ENCODE data around the gene LIN37. TPM values are rescaled to one million over a fixed set of nuclear protein-coding genes. Genes with fewer than 3 reads are reported as not detected.
A peak's percentile ranks its signal among the peaks of the same experiment; 100 is the strongest.

The LIN37 gene
- total and polyA plus RNA-seq, 9 of the 15 experiments (the other 6 are each of a cell fraction or from before 2014, with no cell fraction given), result 1.2 to 12.5 (median 8.6) TPM

DNA sequence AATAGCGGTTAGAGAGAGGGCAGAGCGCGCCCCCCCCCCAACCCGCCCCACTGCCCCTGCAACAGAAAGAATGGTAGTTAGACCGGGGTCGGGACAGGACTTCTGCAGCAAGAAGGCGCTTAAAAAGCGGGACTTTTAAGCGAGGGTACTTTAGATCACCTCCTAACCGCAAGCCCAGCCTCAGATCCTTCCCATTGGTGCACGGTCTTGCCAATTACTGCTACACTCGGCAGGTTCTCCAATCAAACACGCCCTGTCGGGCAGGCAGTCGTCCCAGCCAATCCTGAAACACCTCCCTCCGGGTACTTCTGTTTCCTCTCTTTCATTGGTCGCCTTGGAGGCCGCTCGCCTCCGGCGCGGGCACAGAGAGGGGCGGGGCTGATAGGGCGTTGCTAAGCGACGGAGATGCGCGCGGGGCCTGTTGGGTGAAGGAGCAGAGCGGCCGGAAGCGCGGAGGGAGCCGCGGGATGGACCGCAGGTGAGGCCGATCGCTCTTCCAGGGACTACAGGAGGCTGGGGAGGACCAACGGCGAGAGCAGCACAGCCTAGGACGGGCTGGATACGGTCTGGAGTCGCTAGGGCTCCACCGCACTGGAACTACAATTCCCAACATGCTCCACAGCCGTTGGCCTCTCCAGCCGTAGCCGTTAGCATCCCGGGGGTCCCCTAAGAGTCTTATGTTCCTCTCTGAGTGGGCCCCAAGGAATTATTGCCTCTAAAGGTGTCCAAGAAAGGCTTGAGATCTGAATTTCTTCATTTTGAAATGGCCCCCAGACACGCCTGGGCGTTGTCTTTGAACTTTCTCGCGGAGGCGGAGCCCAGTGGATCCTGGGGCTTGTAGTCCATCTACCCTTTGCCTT is 9.6 kb downstream of the LIN37 start, which contains the start of gene PROSER3 (continued):
- TF ChIP-seq, protein P1, sequence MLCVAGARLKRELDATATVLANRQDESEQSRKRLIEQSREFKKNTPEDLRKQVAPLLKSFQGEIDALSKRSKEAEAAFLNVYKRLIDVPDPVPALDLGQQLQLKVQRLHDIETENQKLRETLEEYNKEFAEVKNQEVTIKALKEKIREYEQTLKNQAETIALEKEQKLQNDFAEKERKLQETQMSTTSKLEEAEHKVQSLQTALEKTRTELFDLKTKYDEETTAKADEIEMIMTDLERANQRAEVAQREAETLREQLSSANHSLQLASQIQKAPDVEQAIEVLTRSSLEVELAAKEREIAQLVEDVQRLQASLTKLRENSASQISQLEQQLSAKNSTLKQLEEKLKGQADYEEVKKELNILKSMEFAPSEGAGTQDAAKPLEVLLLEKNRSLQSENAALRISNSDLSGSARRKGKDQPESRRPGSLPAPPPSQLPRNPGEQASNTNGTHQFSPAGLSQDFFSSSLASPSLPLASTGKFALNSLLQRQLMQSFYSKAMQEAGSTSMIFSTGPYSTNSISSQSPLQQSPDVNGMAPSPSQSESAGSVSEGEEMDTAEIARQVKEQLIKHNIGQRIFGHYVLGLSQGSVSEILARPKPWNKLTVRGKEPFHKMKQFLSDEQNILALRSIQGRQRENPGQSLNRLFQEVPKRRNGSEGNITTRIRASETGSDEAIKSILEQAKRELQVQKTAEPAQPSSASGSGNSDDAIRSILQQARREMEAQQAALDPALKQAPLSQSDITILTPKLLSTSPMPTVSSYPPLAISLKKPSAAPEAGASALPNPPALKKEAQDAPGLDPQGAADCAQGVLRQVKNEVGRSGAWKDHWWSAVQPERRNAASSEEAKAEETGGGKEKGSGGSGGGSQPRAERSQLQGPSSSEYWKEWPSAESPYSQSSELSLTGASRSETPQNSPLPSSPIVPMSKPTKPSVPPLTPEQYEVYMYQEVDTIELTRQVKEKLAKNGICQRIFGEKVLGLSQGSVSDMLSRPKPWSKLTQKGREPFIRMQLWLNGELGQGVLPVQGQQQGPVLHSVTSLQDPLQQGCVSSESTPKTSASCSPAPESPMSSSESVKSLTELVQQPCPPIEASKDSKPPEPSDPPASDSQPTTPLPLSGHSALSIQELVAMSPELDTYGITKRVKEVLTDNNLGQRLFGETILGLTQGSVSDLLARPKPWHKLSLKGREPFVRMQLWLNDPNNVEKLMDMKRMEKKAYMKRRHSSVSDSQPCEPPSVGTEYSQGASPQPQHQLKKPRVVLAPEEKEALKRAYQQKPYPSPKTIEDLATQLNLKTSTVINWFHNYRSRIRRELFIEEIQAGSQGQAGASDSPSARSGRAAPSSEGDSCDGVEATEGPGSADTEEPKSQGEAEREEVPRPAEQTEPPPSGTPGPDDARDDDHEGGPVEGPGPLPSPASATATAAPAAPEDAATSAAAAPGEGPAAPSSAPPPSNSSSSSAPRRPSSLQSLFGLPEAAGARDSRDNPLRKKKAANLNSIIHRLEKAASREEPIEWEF (CRISPR knock-in tag; IDR thresholded peaks at IDR 0.05), result no peak
- TF ChIP-seq ZSCAN29 (IDR thresholded peaks at IDR 0.05), result no peak
- TF ChIP-seq ZNF311 (CRISPR knock-in tag; IDR thresholded peaks at IDR 0.05), result peak; percentile 70; the same call in 1 of the 2 replicates
- 0 out of 2 replicates have a peak, but pooled peaks have one; percentile 56 for TF ChIP-seq ZNF76 (CRISPR knock-in tag; IDR thresholded peaks at IDR 0.05; ENCODE audit: borderline replicate concordance)
- TF ChIP-seq, protein P2, sequence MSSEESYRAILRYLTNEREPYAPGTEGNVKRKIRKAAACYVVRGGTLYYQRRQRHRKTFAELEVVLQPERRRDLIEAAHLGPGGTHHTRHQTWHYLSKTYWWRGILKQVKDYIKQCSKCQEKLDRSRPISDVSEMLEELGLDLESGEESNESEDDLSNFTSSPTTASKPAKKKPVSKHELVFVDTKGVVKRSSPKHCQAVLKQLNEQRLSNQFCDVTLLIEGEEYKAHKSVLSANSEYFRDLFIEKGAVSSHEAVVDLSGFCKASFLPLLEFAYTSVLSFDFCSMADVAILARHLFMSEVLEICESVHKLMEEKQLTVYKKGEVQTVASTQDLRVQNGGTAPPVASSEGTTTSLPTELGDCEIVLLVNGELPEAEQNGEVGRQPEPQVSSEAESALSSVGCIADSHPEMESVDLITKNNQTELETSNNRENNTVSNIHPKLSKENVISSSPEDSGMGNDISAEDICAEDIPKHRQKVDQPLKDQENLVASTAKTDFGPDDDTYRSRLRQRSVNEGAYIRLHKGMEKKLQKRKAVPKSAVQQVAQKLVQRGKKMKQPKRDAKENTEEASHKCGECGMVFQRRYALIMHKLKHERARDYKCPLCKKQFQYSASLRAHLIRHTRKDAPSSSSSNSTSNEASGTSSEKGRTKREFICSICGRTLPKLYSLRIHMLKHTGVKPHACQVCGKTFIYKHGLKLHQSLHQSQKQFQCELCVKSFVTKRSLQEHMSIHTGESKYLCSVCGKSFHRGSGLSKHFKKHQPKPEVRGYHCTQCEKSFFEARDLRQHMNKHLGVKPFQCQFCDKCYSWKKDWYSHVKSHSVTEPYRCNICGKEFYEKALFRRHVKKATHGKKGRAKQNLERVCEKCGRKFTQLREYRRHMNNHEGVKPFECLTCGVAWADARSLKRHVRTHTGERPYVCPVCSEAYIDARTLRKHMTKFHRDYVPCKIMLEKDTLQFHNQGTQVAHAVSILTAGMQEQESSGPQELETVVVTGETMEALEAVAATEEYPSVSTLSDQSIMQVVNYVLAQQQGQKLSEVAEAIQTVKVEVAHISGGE (CRISPR knock-in tag; IDR thresholded peaks at IDR 0.05), result peak in 2 of 3 experiments; percentile 64 to 83; a peak in 5 of 6 replicates
- peak; percentile 85; the same call in 1 of the 2 replicates for TF ChIP-seq KLF6 (CRISPR knock-in tag; IDR thresholded peaks at IDR 0.05; ENCODE audit: borderline replicate concordance)
- TF ChIP-seq, protein P3, sequence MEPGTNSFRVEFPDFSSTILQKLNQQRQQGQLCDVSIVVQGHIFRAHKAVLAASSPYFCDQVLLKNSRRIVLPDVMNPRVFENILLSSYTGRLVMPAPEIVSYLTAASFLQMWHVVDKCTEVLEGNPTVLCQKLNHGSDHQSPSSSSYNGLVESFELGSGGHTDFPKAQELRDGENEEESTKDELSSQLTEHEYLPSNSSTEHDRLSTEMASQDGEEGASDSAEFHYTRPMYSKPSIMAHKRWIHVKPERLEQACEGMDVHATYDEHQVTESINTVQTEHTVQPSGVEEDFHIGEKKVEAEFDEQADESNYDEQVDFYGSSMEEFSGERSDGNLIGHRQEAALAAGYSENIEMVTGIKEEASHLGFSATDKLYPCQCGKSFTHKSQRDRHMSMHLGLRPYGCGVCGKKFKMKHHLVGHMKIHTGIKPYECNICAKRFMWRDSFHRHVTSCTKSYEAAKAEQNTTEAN (CRISPR knock-in tag; IDR thresholded peaks at IDR 0.05), result no peak
- TF ChIP-seq RHOXF2B (CRISPR knock-in tag; conservative IDR thresholded peaks at IDR 0.05), result no peak
- peak; percentile 91 for TF ChIP-seq GTF2E2 (tag; IDR thresholded peaks at IDR 0.05)
- no peak for TF ChIP-seq ZNF445 (CRISPR knock-in tag; IDR thresholded peaks at IDR 0.05; ENCODE audit: low read depth)
- no peak for TF ChIP-seq ZC3H8 (IDR thresholded peaks at IDR 0.05)
- peak; percentile 88 for TF ChIP-seq HCFC1 (IDR thresholded peaks at IDR 0.05; ENCODE audit: low read depth, low read length)
- TF ChIP-seq TAF1 (IDR thresholded peaks at IDR 0.05; ENCODE audit: control insufficient read depth, extremely low read depth, insufficient read depth, low read length, severe bottlenecking), result peak; percentile 26
- TF ChIP-seq, protein P4, sequence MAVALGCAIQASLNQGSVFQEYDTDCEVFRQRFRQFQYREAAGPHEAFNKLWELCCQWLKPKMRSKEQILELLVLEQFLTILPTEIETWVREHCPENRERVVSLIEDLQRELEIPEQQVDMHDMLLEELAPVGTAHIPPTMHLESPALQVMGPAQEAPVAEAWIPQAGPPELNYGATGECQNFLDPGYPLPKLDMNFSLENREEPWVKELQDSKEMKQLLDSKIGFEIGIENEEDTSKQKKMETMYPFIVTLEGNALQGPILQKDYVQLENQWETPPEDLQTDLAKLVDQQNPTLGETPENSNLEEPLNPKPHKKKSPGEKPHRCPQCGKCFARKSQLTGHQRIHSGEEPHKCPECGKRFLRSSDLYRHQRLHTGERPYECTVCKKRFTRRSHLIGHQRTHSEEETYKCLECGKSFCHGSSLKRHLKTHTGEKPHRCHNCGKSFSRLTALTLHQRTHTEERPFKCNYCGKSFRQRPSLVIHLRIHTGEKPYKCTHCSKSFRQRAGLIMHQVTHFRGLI (CRISPR knock-in tag; IDR thresholded peaks at IDR 0.05), result 0 out of 2 replicates have a peak, but pooled peaks have one; percentile 32
- TF ChIP-seq RFX1 (IDR thresholded peaks at IDR 0.05), result peak; percentile 100

Measured in K562 (cell line).